Endothelial cell of umbilical vein (primary cell): ENCODE results near the gene EDEM2.

Experiments used
- EZH2 ChIP-seq: IDR thresholded peaks from 2 replicates; pipeline ENCODE4 v1.6.1; 2012; ENCODE audit warnings: borderline replicate concordance, low read depth, mild to moderate bottlenecking, moderate library complexity, low read length, inconsistent platforms; ENCODE audit not compliant: severe bottlenecking
- GATA2 ChIP-seq: IDR thresholded peaks from 2 replicates; pipeline ENCODE4 v1.7.0; 2011; ENCODE audit warnings: low read depth, mild to moderate bottlenecking, moderate library complexity, mixed read lengths, low read length; ENCODE audit not compliant: insufficient read length, insufficient read depth
- JUN ChIP-seq: IDR thresholded peaks from 2 replicates; pipeline ENCODE4 v1.6.1; 2011; ENCODE audit warnings: borderline replicate concordance, low read depth; ENCODE audit not compliant: insufficient read length, insufficient read depth
- MYC ChIP-seq: IDR thresholded peaks from one replicate; pipeline ENCODE4 v1.6.1; 2011; ENCODE audit warnings: mild to moderate bottlenecking, low read depth, low read length
- POLR2A ChIP-seq: IDR thresholded peaks from 2 replicates; pipeline ENCODE4 v1.6.1; 2012; ENCODE audit warnings: low read depth, mild to moderate bottlenecking, control low read depth, low read length
- POLR2AphosphoS5 ChIP-seq: IDR thresholded peaks from 2 replicates; pipeline ENCODE4 v1.6.1; 2012; ENCODE audit warnings: low read depth, mild to moderate bottlenecking, control low read depth, low read length, moderate library complexity; ENCODE audit not compliant: insufficient read depth
- TF ChIP-seq, protein P1 (sequence below), 2 donors: IDR thresholded peaks; 1 replicate in 1 of 2; 2 replicates in 1 of 2; pipeline ENCODE4 v1.5.1; 2011; ENCODE audit warnings: low read length in 2 of 2, mild to moderate bottlenecking in 2 of 2, moderate library complexity in 2 of 2, control low read depth in 1 of 2, inconsistent platforms in 1 of 2, low read depth in 1 of 2; ENCODE audit not compliant: insufficient read depth in 1 of 2; ENCODE audit errors: extremely low read depth in 1 of 2
- TF ChIP-seq, protein P2 (sequence below): IDR thresholded peaks from 2 replicates; pipeline ENCODE4 v1.6.1; 2011; ENCODE audit not compliant: insufficient read depth, insufficient read length

DNA sequence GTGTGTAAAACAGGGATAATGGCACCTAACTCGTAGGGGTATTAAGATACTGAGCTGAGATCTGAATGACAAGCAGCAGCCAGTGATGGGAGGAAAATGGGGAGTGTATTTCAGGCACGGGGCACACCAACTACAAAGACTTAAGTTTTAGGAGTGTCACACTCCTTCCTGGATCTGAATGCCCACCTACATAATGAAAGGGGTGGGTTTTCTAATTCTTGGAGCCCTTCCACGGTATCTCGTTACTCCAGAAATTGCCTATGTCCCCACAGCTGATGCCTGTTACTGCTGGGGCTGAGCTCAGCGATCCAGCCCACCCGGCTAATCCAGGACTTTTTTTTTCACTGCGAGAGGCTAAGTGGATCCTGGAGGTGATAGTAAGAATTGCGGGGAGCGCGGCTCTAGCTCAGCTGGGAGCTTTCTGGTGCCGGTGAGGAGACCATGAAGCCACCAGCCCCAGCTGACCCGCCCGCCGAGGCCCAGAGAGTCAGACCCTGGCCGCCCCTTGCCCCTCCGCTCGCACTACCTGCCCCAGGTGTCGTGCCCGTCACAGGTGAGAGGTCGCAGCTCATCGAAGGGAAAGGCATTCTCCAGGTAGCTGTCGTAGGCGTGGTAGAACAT is 727 bp downstream of the EDEM2 start:
- TF ChIP-seq, protein P1, sequence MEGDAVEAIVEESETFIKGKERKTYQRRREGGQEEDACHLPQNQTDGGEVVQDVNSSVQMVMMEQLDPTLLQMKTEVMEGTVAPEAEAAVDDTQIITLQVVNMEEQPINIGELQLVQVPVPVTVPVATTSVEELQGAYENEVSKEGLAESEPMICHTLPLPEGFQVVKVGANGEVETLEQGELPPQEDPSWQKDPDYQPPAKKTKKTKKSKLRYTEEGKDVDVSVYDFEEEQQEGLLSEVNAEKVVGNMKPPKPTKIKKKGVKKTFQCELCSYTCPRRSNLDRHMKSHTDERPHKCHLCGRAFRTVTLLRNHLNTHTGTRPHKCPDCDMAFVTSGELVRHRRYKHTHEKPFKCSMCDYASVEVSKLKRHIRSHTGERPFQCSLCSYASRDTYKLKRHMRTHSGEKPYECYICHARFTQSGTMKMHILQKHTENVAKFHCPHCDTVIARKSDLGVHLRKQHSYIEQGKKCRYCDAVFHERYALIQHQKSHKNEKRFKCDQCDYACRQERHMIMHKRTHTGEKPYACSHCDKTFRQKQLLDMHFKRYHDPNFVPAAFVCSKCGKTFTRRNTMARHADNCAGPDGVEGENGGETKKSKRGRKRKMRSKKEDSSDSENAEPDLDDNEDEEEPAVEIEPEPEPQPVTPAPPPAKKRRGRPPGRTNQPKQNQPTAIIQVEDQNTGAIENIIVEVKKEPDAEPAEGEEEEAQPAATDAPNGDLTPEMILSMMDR (IDR thresholded peaks at IDR 0.05; ENCODE audit: extremely low read depth in 1 of 2, insufficient read depth in 1 of 2, low read depth in 1 of 2, low read length in 2 of 2): peak in 1 of 2 donors; percentile 23
- TF ChIP-seq, protein P2, sequence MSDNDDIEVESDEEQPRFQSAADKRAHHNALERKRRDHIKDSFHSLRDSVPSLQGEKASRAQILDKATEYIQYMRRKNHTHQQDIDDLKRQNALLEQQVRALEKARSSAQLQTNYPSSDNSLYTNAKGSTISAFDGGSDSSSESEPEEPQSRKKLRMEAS: no peak
- TF ChIP-seq POLR2A (no peak), EZH2 (no peak), POLR2AphosphoS5 (no peak), GATA2 (no peak), JUN (no peak), MYC (no peak)
